Loucy (cell line): ENCODE results near the gene LIPK.

Experiments used
- CTCF ChIP-seq: fragments of 200-600 bp; sonication (generic); conservative IDR thresholded peaks from 2 replicates; pipeline ENCODE4 v1.5.1; 2014; ENCODE audit warnings: mild to moderate bottlenecking, antibody characterized with exemption, low read length
- EZH2phosphoT487 ChIP-seq: fragments of 200-600 bp; IDR thresholded peaks from 2 replicates; pipeline ENCODE4 v1.6.1; 2018; ENCODE audit warnings: antibody characterized with exemption, mild to moderate bottlenecking, moderate library complexity, borderline replicate concordance

- TF ChIP-seq CTCF (no peak), EZH2phosphoT487 (no peak)
Measured at GRCh38 chr10:88769384-88769783, 63.3 kb downstream of the LIPK start.
